ENCODE data around the gene PDPN. TPM values are rescaled to one million over a fixed set of nuclear protein-coding genes. Genes with fewer than 3 reads are reported as not detected.

PDPN gene
- total and polyA plus RNA-seq, 2 of the 13 experiments (the other 11 are each of a cell fraction or from before 2014, with no cell fraction given) = not detected

DNA sequence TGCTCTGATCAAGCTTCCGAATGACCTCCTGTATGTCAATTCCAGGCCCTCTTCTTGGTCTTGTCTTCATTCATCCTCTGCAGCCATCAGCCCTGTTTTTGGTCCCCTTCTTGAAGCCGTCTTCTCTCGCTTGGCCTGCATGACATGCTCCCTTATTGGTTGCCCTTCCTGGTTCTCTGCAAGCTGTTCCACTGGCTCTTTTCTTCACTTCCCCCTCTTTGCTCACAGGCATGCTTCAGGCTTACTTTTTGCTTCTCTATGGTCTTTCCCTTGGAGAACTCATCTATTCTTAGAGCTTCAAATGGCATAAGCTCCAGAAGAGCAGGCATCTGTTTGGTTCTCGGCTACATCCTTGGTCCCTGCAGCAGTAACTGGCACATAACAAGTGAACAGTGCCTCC is 38.8 kb downstream of the PDPN start (continued):
- TF ChIP-seq, protein P1, sequence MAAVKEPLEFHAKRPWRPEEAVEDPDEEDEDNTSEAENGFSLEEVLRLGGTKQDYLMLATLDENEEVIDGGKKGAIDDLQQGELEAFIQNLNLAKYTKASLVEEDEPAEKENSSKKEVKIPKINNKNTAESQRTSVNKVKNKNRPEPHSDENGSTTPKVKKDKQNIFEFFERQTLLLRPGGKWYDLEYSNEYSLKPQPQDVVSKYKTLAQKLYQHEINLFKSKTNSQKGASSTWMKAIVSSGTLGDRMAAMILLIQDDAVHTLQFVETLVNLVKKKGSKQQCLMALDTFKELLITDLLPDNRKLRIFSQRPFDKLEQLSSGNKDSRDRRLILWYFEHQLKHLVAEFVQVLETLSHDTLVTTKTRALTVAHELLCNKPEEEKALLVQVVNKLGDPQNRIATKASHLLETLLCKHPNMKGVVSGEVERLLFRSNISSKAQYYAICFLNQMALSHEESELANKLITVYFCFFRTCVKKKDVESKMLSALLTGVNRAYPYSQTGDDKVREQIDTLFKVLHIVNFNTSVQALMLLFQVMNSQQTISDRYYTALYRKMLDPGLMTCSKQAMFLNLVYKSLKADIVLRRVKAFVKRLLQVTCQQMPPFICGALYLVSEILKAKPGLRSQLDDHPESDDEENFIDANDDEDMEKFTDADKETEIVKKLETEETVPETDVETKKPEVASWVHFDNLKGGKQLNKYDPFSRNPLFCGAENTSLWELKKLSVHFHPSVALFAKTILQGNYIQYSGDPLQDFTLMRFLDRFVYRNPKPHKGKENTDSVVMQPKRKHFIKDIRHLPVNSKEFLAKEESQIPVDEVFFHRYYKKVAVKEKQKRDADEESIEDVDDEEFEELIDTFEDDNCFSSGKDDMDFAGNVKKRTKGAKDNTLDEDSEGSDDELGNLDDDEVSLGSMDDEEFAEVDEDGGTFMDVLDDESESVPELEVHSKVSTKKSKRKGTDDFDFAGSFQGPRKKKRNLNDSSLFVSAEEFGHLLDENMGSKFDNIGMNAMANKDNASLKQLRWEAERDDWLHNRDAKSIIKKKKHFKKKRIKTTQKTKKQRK (IDR thresholded peaks at IDR 0.05; ENCODE audit: low read length) = no peak
- no peak for TF ChIP-seq ZNF788 (CRISPR knock-in tag; IDR thresholded peaks at IDR 0.05; ENCODE audit: borderline replicate concordance)
- no peak for TF ChIP-seq YY1 (IDR thresholded peaks at IDR 0.05; ENCODE audit: insufficient read depth, insufficient replicate concordance, low read depth, low read length)
- TF ChIP-seq ZNF572 (CRISPR knock-in tag; IDR thresholded peaks at IDR 0.05) = no peak
- TF ChIP-seq MATR3 (CRISPR knock-in tag; IDR thresholded peaks at IDR 0.05) = no peak
- no peak for TF ChIP-seq ARNTL (CRISPR knock-in tag; IDR thresholded peaks at IDR 0.05)
- TF ChIP-seq GFI1 (CRISPR knock-in tag; IDR thresholded peaks at IDR 0.05; ENCODE audit: borderline replicate concordance) = no peak
- TF ChIP-seq ZNF446 (CRISPR knock-in tag; IDR thresholded peaks at IDR 0.05) = no peak
- TF ChIP-seq, protein P2, sequence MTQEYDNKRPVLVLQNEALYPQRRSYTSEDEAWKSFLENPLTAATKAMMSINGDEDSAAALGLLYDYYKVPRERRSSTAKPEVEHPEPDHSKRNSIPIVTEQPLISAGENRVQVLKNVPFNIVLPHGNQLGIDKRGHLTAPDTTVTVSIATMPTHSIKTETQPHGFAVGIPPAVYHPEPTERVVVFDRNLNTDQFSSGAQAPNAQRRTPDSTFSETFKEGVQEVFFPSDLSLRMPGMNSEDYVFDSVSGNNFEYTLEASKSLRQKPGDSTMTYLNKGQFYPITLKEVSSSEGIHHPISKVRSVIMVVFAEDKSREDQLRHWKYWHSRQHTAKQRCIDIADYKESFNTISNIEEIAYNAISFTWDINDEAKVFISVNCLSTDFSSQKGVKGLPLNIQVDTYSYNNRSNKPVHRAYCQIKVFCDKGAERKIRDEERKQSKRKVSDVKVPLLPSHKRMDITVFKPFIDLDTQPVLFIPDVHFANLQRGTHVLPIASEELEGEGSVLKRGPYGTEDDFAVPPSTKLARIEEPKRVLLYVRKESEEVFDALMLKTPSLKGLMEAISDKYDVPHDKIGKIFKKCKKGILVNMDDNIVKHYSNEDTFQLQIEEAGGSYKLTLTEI (CRISPR knock-in tag; conservative IDR thresholded peaks at IDR 0.05) = no peak
